Activated CD8-positive, alpha-beta memory T cell treated with anti-CD3 and anti-CD28 coated beads for 4 hours (primary cell): ENCODE data around the gene CASS4.
"Not testable (repeated sequence)": the region's sequence is repeated elsewhere in the genome, so short reads cannot be mapped to it uniquely, and the experiment has no call there.

Experiments used
- DNase-seq, 2 donors: peaks; one replicate each; pipeline ENCODE4 v3.0.0-alpha.2; 2020; ENCODE audit warnings: low read depth in 2 of 2

Gene CASS4

GRCh38 chr20:56392881-56393482 lies 19.1 kb upstream of the CASS4 start:
- DNase-seq, result no peak

DNA sequence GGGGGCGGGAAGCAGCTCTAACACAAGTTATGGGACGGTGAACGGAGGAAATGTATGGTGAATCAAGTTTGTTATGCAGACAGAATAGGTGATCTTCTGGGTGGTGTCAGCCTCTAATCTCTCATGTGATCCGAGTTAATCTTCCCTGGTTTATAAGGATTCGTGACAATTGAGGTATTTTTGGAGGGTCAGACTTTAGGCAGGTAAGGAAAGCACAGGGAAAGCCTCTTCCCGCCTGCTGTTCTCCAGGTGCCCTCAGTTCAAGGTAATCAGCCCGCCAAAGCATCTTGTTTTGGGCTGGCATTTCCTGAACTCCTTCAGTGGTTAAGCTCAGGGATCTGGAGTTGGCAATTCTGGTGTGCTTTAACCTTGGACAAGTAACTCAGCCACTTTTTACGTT lies 18.4 kb upstream of the CASS4 start:
- no peak for DNase-seq

DNA sequence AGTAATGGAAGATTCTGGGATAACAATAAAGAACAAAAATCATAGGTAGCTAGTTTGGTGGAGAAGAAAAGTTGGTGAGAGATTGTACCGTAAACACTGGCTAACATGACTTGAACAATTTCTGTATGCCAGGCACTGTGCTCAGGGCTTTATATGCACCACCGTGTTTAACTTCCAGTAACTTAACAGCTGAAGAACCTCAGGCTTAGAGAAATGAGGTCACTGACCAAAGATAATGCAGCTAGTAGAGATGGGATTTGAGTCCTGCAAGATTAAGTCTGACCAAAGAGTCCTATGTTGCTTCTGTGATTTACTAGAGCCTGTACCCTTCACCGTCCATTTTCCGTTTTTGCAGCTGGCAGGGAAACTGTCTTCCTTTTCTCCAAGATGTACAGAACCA lies 16.9 kb upstream of the CASS4 start:
- DNase-seq, result no peak

GRCh38 chr20:56400001-56400640 lies 11.9 kb upstream of the CASS4 start:
- DNase-seq, result peak in 1 of 2 donors; percentile 48

DNA sequence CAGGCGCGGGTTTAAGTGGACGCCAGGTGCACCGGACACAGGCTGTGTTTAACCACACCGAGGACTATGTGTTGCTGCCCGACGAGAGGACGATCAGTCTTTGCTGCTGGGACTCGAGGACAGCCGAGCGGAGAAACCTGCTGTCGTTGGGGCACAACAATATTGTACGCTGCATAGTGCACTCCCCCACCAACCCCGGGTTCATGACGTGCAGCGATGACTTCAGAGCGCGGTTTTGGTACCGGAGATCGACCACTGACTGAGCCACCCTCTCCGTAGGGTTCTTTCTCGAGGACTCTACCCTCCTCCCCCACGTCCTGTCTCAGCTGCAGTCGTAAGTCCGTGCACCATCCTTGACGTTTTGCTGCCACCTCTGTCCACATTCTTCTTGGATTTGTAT lies 8.6 kb upstream of the CASS4 start:
- DNase-seq, result no peak

GRCh38 chr20:56405356-56405755 lies 6.7 kb upstream of the CASS4 start:
- not testable (repeated sequence) for DNase-seq

DNA sequence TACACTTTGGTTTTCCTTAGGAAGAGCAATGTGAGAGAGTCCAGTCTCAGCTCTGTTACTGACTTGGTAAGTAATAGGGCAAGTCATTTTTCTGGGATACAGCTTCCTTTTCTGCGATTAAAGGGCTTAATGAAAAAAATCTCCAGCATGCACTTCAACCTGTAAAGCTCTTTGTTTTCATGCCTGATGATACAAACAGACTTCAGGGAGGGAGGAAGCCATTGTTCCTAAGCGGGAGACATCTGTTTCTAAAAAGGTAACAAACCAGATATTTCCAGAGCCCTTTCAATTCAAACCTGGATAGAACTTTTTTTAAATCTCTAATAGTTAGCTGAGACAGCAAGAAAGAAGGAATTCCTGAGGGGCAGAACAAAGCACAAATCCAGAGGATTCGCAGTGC lies 5.2 kb upstream of the CASS4 start:
- DNase-seq, result no peak

- DNase-seq, result no peak
Observed at GRCh38 chr20:56409521-56409920, 2.5 kb upstream of the CASS4 start.

DNA sequence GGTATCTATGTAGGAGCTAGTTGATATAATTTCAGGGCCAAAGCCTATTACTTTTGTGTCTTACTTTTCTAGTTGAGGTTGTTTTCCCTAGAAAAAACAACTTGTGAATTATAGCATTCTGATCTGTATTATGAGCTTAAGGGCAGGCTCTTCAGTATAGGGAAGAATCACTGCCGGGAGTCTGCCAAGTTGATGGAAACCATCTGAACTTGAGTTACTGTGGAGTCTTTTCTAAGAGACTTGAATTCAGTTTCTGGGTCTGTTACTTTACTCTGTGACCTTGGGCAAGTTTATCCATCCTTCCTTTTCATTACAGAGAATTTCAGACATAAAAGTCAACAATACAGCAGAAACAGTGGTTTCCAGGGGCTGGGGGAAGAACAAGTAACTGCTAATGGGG lies 2.1 kb upstream of the CASS4 start:
- DNase-seq, result no peak

DNA sequence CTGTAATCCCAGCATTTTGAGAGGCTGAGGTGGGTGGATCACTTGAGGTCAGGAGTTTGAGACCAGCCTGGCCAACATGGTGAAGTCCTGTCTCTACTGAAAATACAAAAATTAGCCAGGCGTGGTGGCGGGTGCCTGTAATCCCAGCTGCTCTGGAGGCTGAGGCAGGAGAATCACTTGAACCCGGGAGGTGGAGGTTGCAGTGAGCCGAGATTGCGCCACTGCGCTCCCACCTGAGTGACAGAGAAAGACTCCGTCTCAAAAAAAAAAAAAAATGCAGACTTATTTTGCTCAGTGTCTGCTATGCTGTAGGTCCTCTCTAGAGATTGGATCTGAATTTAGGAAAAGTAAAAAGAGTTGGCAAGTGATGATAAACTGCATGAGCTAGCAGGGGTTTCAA lies 773 bp upstream of the CASS4 start:
- not testable (repeated sequence) for DNase-seq

DNA sequence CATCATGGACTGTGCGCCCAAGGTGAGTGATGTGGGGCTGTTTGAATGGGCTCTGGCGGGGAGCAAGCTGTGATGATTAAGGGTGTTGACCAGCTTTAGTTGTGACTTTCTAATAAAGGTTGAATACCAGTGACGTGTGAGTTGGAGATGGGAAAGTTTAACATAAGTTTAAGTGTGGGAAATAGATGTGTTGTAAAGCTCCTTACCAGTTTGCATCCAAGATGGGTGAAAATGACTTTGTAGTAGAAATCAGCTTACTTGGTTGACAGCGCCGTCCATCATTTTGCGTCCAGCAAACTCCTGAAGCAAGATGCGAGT lies 372 bp downstream of the CASS4 start:
- no peak for DNase-seq

GRCh38 chr20:56412949-56413348 lies 889 bp downstream of the CASS4 start:
- DNase-seq, result no peak

DNA sequence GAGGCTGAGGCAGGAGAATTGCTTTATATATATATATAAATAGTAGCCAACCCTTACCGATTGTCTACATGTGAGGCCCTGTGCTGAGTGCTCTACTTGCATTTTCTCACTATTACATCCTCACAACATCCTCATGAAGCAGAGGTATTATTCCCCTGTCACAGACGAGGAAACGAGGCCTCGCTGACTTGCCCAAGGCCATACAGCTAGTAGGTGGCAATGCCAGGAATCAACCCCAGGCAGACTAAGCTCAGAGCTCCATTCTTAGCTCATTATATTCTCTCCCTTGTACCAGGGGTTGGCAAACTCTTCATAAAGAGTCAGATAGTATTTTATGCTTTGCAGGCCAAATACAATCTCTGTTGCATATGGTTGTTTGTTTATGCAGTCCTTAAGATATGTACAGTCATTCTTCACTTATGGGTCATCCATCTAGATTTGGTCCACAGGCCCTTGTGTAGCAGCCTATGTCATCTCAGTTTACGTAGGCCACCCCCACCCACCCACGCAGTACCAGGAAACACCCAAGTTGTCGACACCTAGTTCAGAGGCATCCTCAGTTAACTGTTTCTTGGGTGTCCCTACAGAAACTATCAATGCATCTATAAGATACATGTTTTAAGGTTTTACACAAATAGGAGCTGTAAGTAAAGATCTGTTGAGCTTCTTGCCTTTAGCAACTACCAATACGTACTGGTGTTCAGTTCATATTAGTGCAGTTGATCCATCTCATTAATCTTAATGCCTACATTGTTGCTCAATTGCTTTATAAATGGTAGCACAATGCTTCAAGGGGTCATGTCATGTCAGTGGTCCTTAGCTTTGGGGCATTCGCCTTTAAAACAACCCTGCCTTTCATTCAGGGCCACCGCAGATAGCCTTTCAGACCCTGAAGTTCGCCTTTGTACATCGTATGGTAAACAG lies 3.0 kb downstream of the CASS4 start:
- DNase-seq, result peak in 1 of 2 donors; percentile 60

DNA sequence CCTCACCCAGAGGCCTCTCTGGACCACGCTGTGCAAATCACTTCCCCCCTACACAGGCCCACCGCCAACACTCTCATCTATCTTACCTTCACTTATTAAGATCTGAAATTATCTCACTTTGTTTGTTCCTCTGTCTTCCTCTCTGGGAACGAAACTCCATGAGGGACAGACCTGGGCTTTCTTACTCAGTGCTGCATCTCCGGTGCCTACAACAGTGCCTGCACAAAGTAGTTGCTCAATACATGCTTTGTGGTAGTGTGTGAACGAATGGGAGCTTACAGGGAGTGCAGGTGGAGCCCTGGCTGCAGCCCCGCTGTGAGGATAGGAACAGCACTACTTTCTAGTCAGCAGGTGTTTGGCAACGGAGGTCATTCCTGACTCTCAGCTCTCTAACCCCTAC lies 5.3 kb downstream of the CASS4 start:
- DNase-seq, result no peak

GRCh38 chr20:56417911-56418310 lies 5.9 kb downstream of the CASS4 start:
- DNase-seq, result no peak

DNA sequence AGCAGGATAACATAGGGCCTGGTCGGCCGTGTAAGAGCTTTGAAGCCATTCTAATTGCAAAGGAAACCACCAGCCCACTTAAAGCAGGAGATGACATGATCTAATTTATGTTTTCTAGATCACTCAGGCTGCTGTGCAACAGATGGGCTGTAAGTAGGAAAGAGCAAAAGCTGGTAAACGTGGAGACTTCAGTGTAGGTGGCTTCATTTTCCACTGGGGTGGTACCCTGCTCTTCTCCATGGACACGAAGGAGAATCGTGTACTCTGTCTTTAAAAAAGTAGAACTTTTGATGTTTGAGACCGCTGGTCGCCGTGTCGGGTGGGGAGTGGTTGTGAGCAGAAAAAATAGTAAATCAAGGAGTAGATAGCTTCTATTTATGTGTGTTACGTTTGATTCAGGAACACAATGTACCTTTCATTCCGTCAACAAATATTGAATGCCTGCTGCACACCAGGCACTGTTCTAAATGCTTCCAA lies 6.4 kb downstream of the CASS4 start:
- DNase-seq, result no peak

- DNase-seq, result no peak
Observed at GRCh38 chr20:56420028-56420427, 8.0 kb downstream of the CASS4 start.

- no peak for DNase-seq
Observed at GRCh38 chr20:56420940-56421688, 9.1 kb downstream of the CASS4 start.

- DNase-seq, result no peak
Observed at GRCh38 chr20:56422076-56422823, 10.2 kb downstream of the CASS4 start.

DNA sequence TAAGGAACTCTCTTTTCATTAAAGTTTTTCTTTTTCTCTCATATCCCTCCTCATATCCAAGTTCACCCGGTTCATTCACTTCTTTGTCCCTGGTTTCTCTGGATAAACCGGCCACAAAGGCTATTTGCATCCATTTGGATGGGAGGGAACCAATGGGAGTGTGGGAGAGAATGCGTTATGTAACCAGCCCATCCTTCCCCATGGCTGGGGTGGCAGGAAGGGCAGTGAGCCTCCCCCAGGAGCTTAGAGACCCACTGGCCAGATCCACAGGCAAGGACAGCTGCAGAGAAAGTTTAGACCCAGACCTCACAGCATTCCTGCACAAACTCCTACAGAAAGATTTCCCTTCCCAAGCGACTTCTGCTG lies 10.7 kb downstream of the CASS4 start:
- DNase-seq, result no peak

DNA sequence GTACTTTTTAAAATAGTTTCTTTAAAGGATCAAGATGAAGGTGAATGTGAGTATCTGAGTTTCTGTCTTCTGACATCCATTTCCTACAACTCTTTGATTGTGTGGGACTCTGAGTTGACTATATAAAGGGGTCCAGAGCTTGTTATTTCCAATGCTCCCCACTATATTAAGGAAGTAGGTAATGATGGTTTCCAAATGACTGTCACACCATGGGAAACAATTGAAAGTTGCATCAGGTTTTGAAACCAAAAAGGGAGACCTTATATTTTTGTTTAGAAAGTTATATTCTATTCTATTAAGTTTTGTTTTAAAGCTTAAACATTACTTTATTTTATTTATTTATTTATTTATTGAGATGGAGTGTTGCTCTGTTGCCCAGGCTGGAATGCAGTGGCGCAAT lies 11.2 kb downstream of the CASS4 start:
- no peak for DNase-seq

DNA sequence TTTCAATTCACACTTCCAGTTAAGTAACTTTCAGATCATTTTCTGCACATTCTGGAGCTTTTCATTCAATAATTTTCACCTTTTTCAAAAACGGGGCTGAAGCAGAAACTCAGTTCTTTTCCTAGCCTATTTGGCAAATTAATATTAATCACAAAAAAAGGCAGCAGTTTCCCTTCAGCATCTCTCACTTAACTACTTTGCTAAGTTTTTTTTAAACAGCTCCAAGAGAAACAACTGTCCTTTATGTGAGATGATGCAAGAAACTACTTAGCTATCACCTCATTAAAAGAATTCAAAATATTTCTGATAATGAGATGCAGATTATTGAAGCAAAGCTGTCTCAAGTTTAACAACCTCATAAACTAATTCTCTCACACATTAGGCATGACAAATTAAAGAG lies 11.8 kb downstream of the CASS4 start:
- no peak for DNase-seq
